Measurements from ENCODE around the gene DDX47.
"Not testable (repeated sequence)": the region's sequence is repeated elsewhere in the genome, so short reads cannot be mapped to it uniquely, and the experiment has no call there.

DDX47 gene

GRCh38 chr12:12835378-12836146 lies 22.4 kb downstream of the DDX47 start:
- no peak overlapping the region for H3K27ac ChIP-seq (ENCODE audit: low read length)
- no peak overlapping the region for H3K4me3 ChIP-seq (ENCODE audit: low read depth in 1 of 2, low read length in 2 of 2)
- H3K36me3 ChIP-seq (ENCODE audit: control insufficient read depth in 1 of 2, insufficient read depth in 2 of 2, low read length in 2 of 2): peaks cover 17 to 24% of the 10 kb centered on the region in 2 donors
- no peaks in the 10 kb centered on the region for H3K4me1 ChIP-seq (ENCODE audit: control insufficient read depth in 1 of 2, insufficient read depth in 2 of 2, low read length in 2 of 2)
- no peaks in the 10 kb centered on the region for H3K9me3 ChIP-seq (ENCODE audit: control insufficient read depth in 1 of 2, low read length in 2 of 2)
- H3K27me3 ChIP-seq (ENCODE audit: low read depth, low read length): no peaks in the 10 kb centered on the region

GRCh38 chr12:12836571-12836970 lies 23.4 kb downstream of the DDX47 start:
- Histone ChIP-seq H3K27ac (ENCODE audit: low read length) (peak overlapping the region; percentile 33), H3K36me3 (ENCODE audit: control insufficient read depth in 1 of 2, insufficient read depth in 2 of 2, low read length in 2 of 2) (peaks cover 15 to 17% of the 10 kb centered on the region in 2 donors), H3K4me3 (ENCODE audit: low read depth in 1 of 2, low read length in 2 of 2) (no peak overlapping the region), H3K9me3 (ENCODE audit: control insufficient read depth in 1 of 2, low read length in 2 of 2) (no peaks in the 10 kb centered on the region), H3K4me1 (ENCODE audit: control insufficient read depth in 1 of 2, insufficient read depth in 2 of 2, low read length in 2 of 2) (no peaks in the 10 kb centered on the region), H3K27me3 (ENCODE audit: low read depth, low read length) (no peaks in the 10 kb centered on the region)

- H3K4me3 ChIP-seq (ENCODE audit: low read depth in 1 of 2, low read length in 2 of 2): no peak overlapping the region
- peaks cover 11 to 12% of the 10 kb centered on the region in 2 donors for H3K36me3 ChIP-seq (ENCODE audit: control insufficient read depth in 1 of 2, insufficient read depth in 2 of 2, low read length in 2 of 2)
- H3K27me3 ChIP-seq (ENCODE audit: low read depth, low read length): no peaks in the 10 kb centered on the region
- no peaks in the 10 kb centered on the region for H3K4me1 ChIP-seq (ENCODE audit: control insufficient read depth in 1 of 2, insufficient read depth in 2 of 2, low read length in 2 of 2)
- no peaks in the 10 kb centered on the region for H3K9me3 ChIP-seq (ENCODE audit: control insufficient read depth in 1 of 2, low read length in 2 of 2)
- H3K27ac ChIP-seq (ENCODE audit: low read length): peak overlapping the region; percentile 33
Observed at GRCh38 chr12:12837025-12837812, 24.1 kb downstream of the DDX47 start.

DNA sequence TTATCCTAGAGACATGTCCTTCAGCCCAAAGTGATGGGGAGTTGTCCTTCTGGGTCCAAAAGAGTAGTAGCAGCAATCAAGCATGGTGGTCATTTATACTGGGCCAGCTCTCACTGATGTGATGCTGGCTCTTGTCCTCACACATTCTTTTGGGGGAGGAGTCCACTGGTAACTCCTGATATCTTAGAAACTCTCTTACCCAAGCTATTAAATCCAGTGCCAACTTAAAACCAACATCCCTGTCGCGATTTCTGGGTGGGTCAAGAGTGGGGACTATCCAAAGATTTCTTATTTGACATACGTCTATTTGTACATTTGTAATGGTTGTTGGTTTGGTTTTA lies 24.6 kb downstream of the DDX47 start:
- no peak overlapping the region for H3K4me3 ChIP-seq (ENCODE audit: low read depth in 1 of 2, low read length in 2 of 2)
- H3K36me3 ChIP-seq (ENCODE audit: control insufficient read depth in 1 of 2, insufficient read depth in 2 of 2, low read length in 2 of 2): peaks cover 7 to 8% of the 10 kb centered on the region in 2 donors
- no peaks in the 10 kb centered on the region for H3K9me3 ChIP-seq (ENCODE audit: control insufficient read depth in 1 of 2, low read length in 2 of 2)
- H3K4me1 ChIP-seq (ENCODE audit: control insufficient read depth in 1 of 2, insufficient read depth in 2 of 2, low read length in 2 of 2): no peaks in the 10 kb centered on the region
- no peak overlapping the region for H3K27ac ChIP-seq (ENCODE audit: low read length)
- H3K27me3 ChIP-seq (ENCODE audit: low read depth, low read length): no peaks in the 10 kb centered on the region

DNA sequence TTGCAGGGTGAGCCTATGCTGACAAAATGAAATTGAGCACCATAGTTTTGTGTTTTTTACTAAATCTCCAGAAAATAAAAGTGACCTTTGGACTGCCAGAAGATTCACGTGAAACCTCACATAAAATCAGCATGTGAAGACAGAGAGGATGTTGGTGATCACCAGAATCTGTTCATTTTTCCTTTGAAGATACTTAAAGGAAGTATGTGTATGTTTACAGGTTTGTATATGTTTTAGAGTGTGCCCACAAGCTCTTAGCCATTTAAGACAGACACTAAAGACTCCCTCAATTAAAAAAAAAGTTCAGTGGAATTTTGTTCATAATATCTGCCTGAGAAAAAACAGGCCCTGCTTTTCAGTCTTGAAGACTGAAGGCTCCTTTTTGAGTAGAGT lies 25.9 kb downstream of the DDX47 start:
- H3K36me3 ChIP-seq (ENCODE audit: control insufficient read depth in 1 of 2, insufficient read depth in 2 of 2, low read length in 2 of 2): no peaks in the 10 kb centered on the region
- H3K27ac ChIP-seq (ENCODE audit: low read length): no peak overlapping the region
- H3K4me3 ChIP-seq (ENCODE audit: low read depth in 1 of 2, low read length in 2 of 2): no peak overlapping the region
- H3K27me3 ChIP-seq (ENCODE audit: low read depth, low read length): no peaks in the 10 kb centered on the region
- no peaks in the 10 kb centered on the region for H3K9me3 ChIP-seq (ENCODE audit: control insufficient read depth in 1 of 2, low read length in 2 of 2)
- no peaks in the 10 kb centered on the region for H3K4me1 ChIP-seq (ENCODE audit: control insufficient read depth in 1 of 2, insufficient read depth in 2 of 2, low read length in 2 of 2)

- H3K4me3 ChIP-seq (ENCODE audit: low read depth in 1 of 2, low read length in 2 of 2); H3K36me3 ChIP-seq (ENCODE audit: control insufficient read depth in 1 of 2, insufficient read depth in 2 of 2, low read length in 2 of 2); H3K9me3 ChIP-seq (ENCODE audit: control insufficient read depth in 1 of 2, low read length in 2 of 2); H3K27me3 ChIP-seq (ENCODE audit: low read depth, low read length); H3K4me1 ChIP-seq (ENCODE audit: control insufficient read depth in 1 of 2, insufficient read depth in 2 of 2, low read length in 2 of 2); H3K27ac ChIP-seq (ENCODE audit: low read length): not testable (repeated sequence)
Observed at GRCh38 chr12:12839439-12839838, 26.3 kb downstream of the DDX47 start.

GRCh38 chr12:12839873-12840579 lies 26.9 kb downstream of the DDX47 start:
- H3K27me3 ChIP-seq (ENCODE audit: low read depth, low read length): no peaks in the 10 kb centered on the region
- H3K27ac ChIP-seq (ENCODE audit: low read length): no peak overlapping the region
- H3K4me1 ChIP-seq (ENCODE audit: control insufficient read depth in 1 of 2, insufficient read depth in 2 of 2, low read length in 2 of 2): no peaks in the 10 kb centered on the region
- no peaks in the 10 kb centered on the region for H3K36me3 ChIP-seq (ENCODE audit: control insufficient read depth in 1 of 2, insufficient read depth in 2 of 2, low read length in 2 of 2)
- H3K4me3 ChIP-seq (ENCODE audit: low read depth in 1 of 2, low read length in 2 of 2): no peak overlapping the region
- no peaks in the 10 kb centered on the region for H3K9me3 ChIP-seq (ENCODE audit: control insufficient read depth in 1 of 2, low read length in 2 of 2)

GRCh38 chr12:12840580-12840899 lies 27.4 kb downstream of the DDX47 start:
- no peak overlapping the region for H3K27ac ChIP-seq (ENCODE audit: low read length)
- H3K27me3 ChIP-seq (ENCODE audit: low read depth, low read length): no peaks in the 10 kb centered on the region
- no peaks in the 10 kb centered on the region for H3K36me3 ChIP-seq (ENCODE audit: control insufficient read depth in 1 of 2, insufficient read depth in 2 of 2, low read length in 2 of 2)
- no peaks in the 10 kb centered on the region for H3K9me3 ChIP-seq (ENCODE audit: control insufficient read depth in 1 of 2, low read length in 2 of 2)
- no peaks in the 10 kb centered on the region for H3K4me1 ChIP-seq (ENCODE audit: control insufficient read depth in 1 of 2, insufficient read depth in 2 of 2, low read length in 2 of 2)
- H3K4me3 ChIP-seq (ENCODE audit: low read depth in 1 of 2, low read length in 2 of 2): no peak overlapping the region

DNA sequence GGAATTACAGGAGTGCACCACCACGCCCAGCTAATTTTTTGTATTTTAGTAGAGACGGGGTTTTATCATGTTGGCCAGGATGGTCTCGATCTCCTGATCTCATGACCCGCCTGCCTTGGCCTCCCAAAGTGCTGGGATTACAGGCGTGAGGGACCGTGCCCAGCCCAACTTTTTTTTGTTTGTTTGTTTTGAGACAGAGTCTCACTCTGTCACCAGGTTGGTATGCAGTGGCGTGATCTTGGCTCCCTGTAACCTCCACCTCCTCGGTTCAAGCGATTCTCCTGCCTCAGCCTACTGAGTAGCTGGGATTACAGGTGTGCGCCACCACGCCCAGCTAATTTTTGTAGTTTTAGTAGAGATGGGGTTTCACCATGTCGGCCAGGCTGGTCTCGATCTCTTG lies 28.3 kb downstream of the DDX47 start:
- H3K4me1 ChIP-seq (ENCODE audit: control insufficient read depth in 1 of 2, insufficient read depth in 2 of 2, low read length in 2 of 2); H3K27me3 ChIP-seq (ENCODE audit: low read depth, low read length); H3K36me3 ChIP-seq (ENCODE audit: control insufficient read depth in 1 of 2, insufficient read depth in 2 of 2, low read length in 2 of 2); H3K4me3 ChIP-seq (ENCODE audit: low read depth in 1 of 2, low read length in 2 of 2); H3K9me3 ChIP-seq (ENCODE audit: control insufficient read depth in 1 of 2, low read length in 2 of 2); H3K27ac ChIP-seq (ENCODE audit: low read length): not testable (repeated sequence)

- H3K4me1 ChIP-seq (ENCODE audit: control insufficient read depth in 1 of 2, insufficient read depth in 2 of 2, low read length in 2 of 2): no peaks in the 10 kb centered on the region
Observed at GRCh38 chr12:12845794-12846243, 32.7 kb downstream of the DDX47 start.

GRCh38 chr12:12846780-12847179 lies 33.6 kb downstream of the DDX47 start:
- H3K9me3 ChIP-seq (ENCODE audit: control insufficient read depth in 1 of 2, low read length in 2 of 2); H3K36me3 ChIP-seq (ENCODE audit: control insufficient read depth in 1 of 2, insufficient read depth in 2 of 2, low read length in 2 of 2); H3K4me3 ChIP-seq (ENCODE audit: low read depth in 1 of 2, low read length in 2 of 2); H3K4me1 ChIP-seq (ENCODE audit: control insufficient read depth in 1 of 2, insufficient read depth in 2 of 2, low read length in 2 of 2); H3K27ac ChIP-seq (ENCODE audit: low read length); H3K27me3 ChIP-seq (ENCODE audit: low read depth, low read length): not testable (repeated sequence)

More at GRCh38 chr12:12845794-12846243, 32.7 kb downstream of the DDX47 start:
- Histone ChIP-seq H3K36me3 (ENCODE audit: control insufficient read depth in 1 of 2, insufficient read depth in 2 of 2, low read length in 2 of 2) (no peaks in the 10 kb centered on the region), H3K9me3 (ENCODE audit: control insufficient read depth in 1 of 2, low read length in 2 of 2) (no peaks in the 10 kb centered on the region), H3K4me3 (ENCODE audit: low read depth in 1 of 2, low read length in 2 of 2) (no peak overlapping the region), H3K27me3 (ENCODE audit: low read depth, low read length) (no peaks in the 10 kb centered on the region), H3K27ac (ENCODE audit: low read length) (no peak overlapping the region)

Measured in muscle layer of duodenum (tissue), 2 donors.